K562 (cell line): ENCODE data around the gene R3HDM2. TPM values are rescaled to one million over a fixed set of nuclear protein-coding genes. Genes with fewer than 3 reads are reported as not detected.

Experiments used
- ARNT ChIP-seq, 2 experiments: fragments of 450-650 bp; IDR thresholded peaks; 2 replicates each; pipeline ENCODE4 v1.6.1; 2016; ENCODE audit warnings: mild to moderate bottlenecking in 1 of 2
- ATF1 ChIP-seq, 2 experiments: fragments of 450-650 bp in 1 of 2; IDR thresholded peaks; 2 replicates each; pipeline ENCODE4 v1.6.1; 2016; ENCODE audit warnings: missing compliant biosample characterization in 1 of 2, missing genetic modification characterization in 1 of 2
- CBX3 ChIP-seq, 2 experiments: IDR thresholded peaks; 1 replicate in 1 of 2; 2 replicates in 1 of 2; pipeline ENCODE4 v1.6.1; 2012; ENCODE audit warnings: inconsistent platforms in 2 of 2, low read length in 2 of 2, borderline replicate concordance in 1 of 2, control low read depth in 1 of 2
- CXXC5 ChIP-seq: fragments of 250-450 bp; sonication (Bioruptor Pico); IDR thresholded peaks from 2 replicates; pipeline ENCODE4 v1.8.0; 2022; ENCODE audit warnings: inconsistent platforms, mild to moderate bottlenecking, moderate library complexity
- ETV1 ChIP-seq: fragments of 450-650 bp; conservative IDR thresholded peaks from 2 replicates; pipeline ENCODE4 v1.6.1; 2016; ENCODE audit warnings: missing genetic modification characterization, control low read depth, low read depth, missing compliant biosample characterization
- HNRNPLL ChIP-seq: fragments of 200-400 bp; formaldehyde crosslinking; IDR thresholded peaks from 2 replicates; pipeline ENCODE4 v1.6.1; 2017; ENCODE audit warnings: low read length, low read depth, mild to moderate bottlenecking; ENCODE audit not compliant: poor library complexity, severe bottlenecking
- MAFG ChIP-seq: fragments of 450-650 bp; conservative IDR thresholded peaks from 2 replicates; pipeline ENCODE4 v1.6.1; 2016; ENCODE audit warnings: missing genetic modification characterization, missing compliant biosample characterization
- NR2C1 ChIP-seq, 2 experiments: fragments of 450-650 bp; IDR thresholded peaks; 2 replicates each; pipeline ENCODE4 v1.6.1; 2017; ENCODE audit warnings: mild to moderate bottlenecking in 2 of 2, antibody characterized with exemption in 1 of 2, inconsistent platforms in 1 of 2, missing compliant biosample characterization in 1 of 2, missing genetic modification characterization in 1 of 2
- POLR3A ChIP-seq: IDR thresholded peaks from 2 replicates; pipeline ENCODE4 v1.6.1; 2011; ENCODE audit warnings: borderline replicate concordance, mild to moderate bottlenecking, moderate library complexity; ENCODE audit not compliant: insufficient read length, insufficient read depth; ENCODE audit errors: extremely low read depth
- SMC3 ChIP-seq: conservative IDR thresholded peaks from 2 replicates; pipeline ENCODE4 v1.6.1; 2011; ENCODE audit warnings: low read depth, low read length, improper control_type of control experiment; ENCODE audit not compliant: insufficient read depth
- TRIM28 ChIP-seq: fragments of 450-650 bp; IDR thresholded peaks from 2 replicates; pipeline ENCODE4 v1.6.1; 2017
- XRCC3 ChIP-seq: fragments of 450-650 bp; IDR thresholded peaks from 2 replicates; pipeline ENCODE4 v1.6.1; 2017; ENCODE audit warnings: mild to moderate bottlenecking, moderate library complexity
- ZFPM2 ChIP-seq: fragments of 250-450 bp; sonication (Bioruptor Pico); IDR thresholded peaks from 2 replicates; pipeline ENCODE4 v1.5.1; 2022; ENCODE audit warnings: mild to moderate bottlenecking
- ZNF561 ChIP-seq: fragments of 450-650 bp; formaldehyde crosslinking; conservative IDR thresholded peaks from 2 replicates; pipeline ENCODE4 v1.4.0; 2020; ENCODE audit warnings: mild to moderate bottlenecking, moderate library complexity
- polyA plus RNA-seq, 8 experiments: library from polyadenylated mRNA; depleted of rRNA in 4 of 8; stranded (reverse) in 5 of 8; unstranded in 3 of 8; fragments of >200 nt; fragmentation: Nextera tagmentation in 2 of 8; fragmentation: Illumina TruSeq in 1 of 8; extraction: Ambion mirVana in 2 of 8; extraction: Trizol in 1 of 8; gene quantifications; 2 replicates each; pipeline versions ENCODE4 v1.2.1 to v1.2.3, GENCODE V29; 2011 to 2014; ENCODE audit warnings: inconsistent platforms in 1 of 8, missing spikeins in 1 of 8
- total RNA-seq, 7 experiments: library from RNA; depleted of rRNA in 6 of 7; stranded (reverse); fragments of >200 nt in 6 of 7; fragmentation: Illumina TruSeq in 2 of 7; extraction: Trizol in 2 of 7; gene quantifications; 2 replicates each; pipeline versions ENCODE4 v1.2.1 to v1.2.3, GENCODE V29; 2011 to 2021; ENCODE audit warnings: low replicate concordance in 1 of 7
- TF ChIP-seq, protein P1 (sequence below), 2 experiments: IDR thresholded peaks; 2 replicates each; pipeline ENCODE4 v1.6.1; 2011; ENCODE audit warnings: borderline replicate concordance in 1 of 2, control low read depth in 1 of 2, low read depth in 1 of 2, low read length in 1 of 2, mild to moderate bottlenecking in 1 of 2, mixed read lengths in 1 of 2, moderate library complexity in 1 of 2; ENCODE audit not compliant: insufficient read depth in 1 of 2, insufficient read length in 1 of 2, poor library complexity in 1 of 2, severe bottlenecking in 1 of 2; ENCODE audit errors: extremely low read depth in 1 of 2
- TF ChIP-seq, protein P2 (sequence below): sonication (generic); IDR thresholded peaks from 2 replicates; pipeline ENCODE4 v1.6.1; 2016

Gene R3HDM2
- total and polyA plus RNA-seq, 9 of the 15 experiments (the other 6 are each of a cell fraction or from before 2014, with no cell fraction given), result 3.3 to 18.8 (median 9.0) TPM

DNA sequence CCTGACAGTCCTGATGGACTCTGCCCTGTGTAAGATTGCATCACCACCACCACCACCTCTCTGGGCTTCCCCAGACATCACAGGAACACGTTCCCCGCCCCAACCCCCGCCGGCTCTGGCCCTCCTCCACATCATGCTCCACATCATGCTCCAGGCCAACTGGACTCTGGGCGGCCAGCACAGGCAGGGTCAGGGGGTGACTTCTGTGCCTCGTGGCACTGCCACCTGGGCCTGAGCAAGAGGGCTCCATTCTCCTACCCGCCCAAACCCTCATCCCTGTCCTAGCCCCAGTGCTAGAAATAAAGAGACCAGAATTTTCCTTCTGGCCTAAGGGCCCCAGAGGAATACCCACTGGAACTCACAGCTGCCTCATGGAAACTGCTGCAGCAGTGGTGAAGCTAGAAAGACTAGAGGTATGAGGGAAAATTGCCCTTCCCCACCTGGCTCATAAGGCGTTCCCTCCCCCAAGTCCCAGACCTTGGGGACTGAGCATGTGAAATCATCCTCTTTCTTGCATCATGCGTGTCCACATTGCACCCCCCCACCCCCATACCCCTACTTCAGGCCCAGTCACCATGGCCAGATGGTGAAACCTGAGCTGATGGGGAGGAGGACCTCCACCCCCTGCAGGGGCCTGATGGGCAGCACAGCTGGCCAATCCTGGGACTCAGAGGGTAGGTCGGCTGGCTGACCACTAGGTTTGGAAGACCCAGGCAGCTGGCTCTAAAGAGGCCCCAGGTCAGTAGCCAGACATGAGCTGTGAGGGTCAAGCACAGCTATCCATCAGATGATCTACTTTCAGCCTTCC lies 23.9 kb upstream of the R3HDM2 start, which contains the start of gene INHBE (continued):
- TF ChIP-seq, protein P1, sequence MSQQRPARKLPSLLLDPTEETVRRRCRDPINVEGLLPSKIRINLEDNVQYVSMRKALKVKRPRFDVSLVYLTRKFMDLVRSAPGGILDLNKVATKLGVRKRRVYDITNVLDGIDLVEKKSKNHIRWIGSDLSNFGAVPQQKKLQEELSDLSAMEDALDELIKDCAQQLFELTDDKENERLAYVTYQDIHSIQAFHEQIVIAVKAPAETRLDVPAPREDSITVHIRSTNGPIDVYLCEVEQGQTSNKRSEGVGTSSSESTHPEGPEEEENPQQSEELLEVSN (IDR thresholded peaks at IDR 0.05; ENCODE audit: borderline replicate concordance in 1 of 2, extremely low read depth in 1 of 2, insufficient read depth in 1 of 2, insufficient read length in 1 of 2, low read depth in 1 of 2, low read length in 1 of 2, poor library complexity in 1 of 2, severe bottlenecking in 1 of 2), result peak in 1 of 2 experiments; percentile 7
- TF ChIP-seq ZNF561 (CRISPR knock-in tag) (0 out of 2 replicates have a peak, but pooled peaks have one; percentile 24), MAFG (tag) (0 out of 2 replicates have a peak, but pooled peaks have one; percentile 2), HNRNPLL (no peak), POLR3A (no peak), ATF1 (CRISPR knock-in tag; IDR thresholded peaks at IDR 0.05) (no peak), ATF1 (tag; IDR thresholded peaks at IDR 0.05) (peak; percentile 10; the same call in 1 of the 2 replicates), CBX3 (IDR thresholded peaks at IDR 0.05; ENCODE audit: borderline replicate concordance in 1 of 2, low read length in 2 of 2) (no peak), TRIM28 (no peak; the same call in 1 of the 2 replicates), ETV1 (tag) (peak; percentile 29; the same call in 1 of the 2 replicates), ZFPM2 (peak; percentile 26; the same call in 1 of the 2 replicates), XRCC3 (no peak), SMC3 (no peak), NR2C1 (IDR thresholded peaks at IDR 0.05) (0 out of 2 replicates have a peak, but pooled peaks have one; percentile 2), NR2C1 (tag; IDR thresholded peaks at IDR 0.05) (peak; percentile 38; the same call in 1 of the 2 replicates), CXXC5 (CRISPR knock-in tag) (peak; percentile 73), ARNT (IDR thresholded peaks at IDR 0.05) (peak in 1 of 2 experiments; percentile 61; a peak in 2 of 4 replicates)
- TF ChIP-seq, protein P2, sequence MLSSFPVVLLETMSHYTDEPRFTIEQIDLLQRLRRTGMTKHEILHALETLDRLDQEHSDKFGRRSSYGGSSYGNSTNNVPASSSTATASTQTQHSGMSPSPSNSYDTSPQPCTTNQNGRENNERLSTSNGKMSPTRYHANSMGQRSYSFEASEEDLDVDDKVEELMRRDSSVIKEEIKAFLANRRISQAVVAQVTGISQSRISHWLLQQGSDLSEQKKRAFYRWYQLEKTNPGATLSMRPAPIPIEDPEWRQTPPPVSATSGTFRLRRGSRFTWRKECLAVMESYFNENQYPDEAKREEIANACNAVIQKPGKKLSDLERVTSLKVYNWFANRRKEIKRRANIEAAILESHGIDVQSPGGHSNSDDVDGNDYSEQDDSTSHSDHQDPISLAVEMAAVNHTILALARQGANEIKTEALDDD, result peak; percentile 52; the same call in 1 of the 2 replicates
